Left lung (tissue), 10 donors: ENCODE data around the gene RFTN1. TPM values are rescaled to one million over a fixed set of nuclear protein-coding genes. Genes with fewer than 3 reads are reported as not detected.

Source experiments
- ATAC-seq: fragments of 200-7000 bp; cut with Tn5 transposase; one replicate; pipeline ENCODE4 v1.9.1; 2020; ENCODE audit warnings: moderate library complexity
- DNase-seq, 4 donors: peaks; one replicate each; pipeline ENCODE4 v3.0.0-alpha.2; 2013 to 2020
- H3K27ac ChIP-seq, 2 donors: fragments of 200-600 bp; sonication (generic) in 1 of 2; one replicate each; pipeline versions ENCODE4 v1.5.0 to v1.8.0; 2020 to 2021
- H3K27me3 ChIP-seq, 2 donors: fragments of 200-600 bp; sonication (generic) in 1 of 2; one replicate each; pipeline versions ENCODE4 v1.5.0 to v1.8.0; 2020 to 2021
- H3K36me3 ChIP-seq, 2 donors: fragments of 200-600 bp; sonication (generic) in 1 of 2; one replicate each; pipeline versions ENCODE4 v1.5.0 to v1.8.0; 2020 to 2021
- H3K4me1 ChIP-seq, 2 donors: fragments of 200-600 bp; one replicate each; pipeline ENCODE4 v1.8.0; 2021
- H3K4me3 ChIP-seq, 2 donors: fragments of 200-600 bp; sonication (generic) in 1 of 2; one replicate each; pipeline versions ENCODE4 v1.5.0 to v1.8.0; 2020 to 2021; ENCODE audit warnings: mild to moderate bottlenecking in 1 of 2
- H3K9me3 ChIP-seq, 2 donors: fragments of 200-600 bp; sonication (generic) in 1 of 2; one replicate each; pipeline versions ENCODE4 v1.5.0 to v1.8.0; 2020 to 2021
- CTCF ChIP-seq, 2 donors: fragments of 200-600 bp; sonication (generic) in 1 of 2; IDR thresholded peaks; one replicate each; pipeline versions ENCODE4 v1.5.0 to v1.8.0; 2021; ENCODE audit warnings: antibody characterized with exemption in 2 of 2
- intact Hi-C, 2 donors: fragments of 100-400 bp; cut with DNase I; formaldehyde crosslinking; loops; one replicate each; pipeline versions ENCODE4 v1.11.2 to v1.14.2; 2022
- polyA plus RNA-seq, 6 donors: library from polyadenylated mRNA; unstranded; fragments of 120-200 nt; gene quantifications; one replicate each; pipeline ENCODE4 v1.2.1, GENCODE V29; 2013; ENCODE audit not compliant: insufficient read length in 6 of 6
- total RNA-seq, 2 donors: library from RNA; stranded (reverse); fragmentation: NEBNext Ultra II Directional; extraction: Animal tissue kit (Norgen Biotek cat#: 25700); gene quantifications; one replicate each; pipeline ENCODE4 v1.2.1, GENCODE V29; 2021
- donor health status: DM: no; HTN: yes; CAD: no.
- donor health status: DM: no; HTN: no; CAD: no.

RFTN1 gene
- total and polyA plus RNA-seq, 8 donors: 47.2 to 85.1 (median 67.6) TPM

GRCh38 chr3:16406579-16406978 is 106.9 kb downstream of the RFTN1 start:
- H3K4me3 ChIP-seq: no peak overlapping the region
- intact Hi-C loops: no loop called here
- no peak for TF ChIP-seq CTCF (IDR thresholded peaks at IDR 0.05)
- no peaks in the 10 kb centered on the region for H3K27me3 ChIP-seq
- H3K9me3 ChIP-seq: no peaks in the 10 kb centered on the region
- peaks cover 0 to 12% of the 10 kb centered on the region in 2 donors for H3K36me3 ChIP-seq
- H3K4me1 ChIP-seq: peaks cover 0 to 20% of the 10 kb centered on the region in 2 donors
- DNase-seq (no peak), ATAC-seq (no peak)
- no peak overlapping the region for H3K27ac ChIP-seq

- DNase-seq (no peak), ATAC-seq (no peak)
- TF ChIP-seq CTCF (IDR thresholded peaks at IDR 0.05): no peak
- Histone ChIP-seq H3K27ac (no peak overlapping the region), H3K27me3 (no peaks in the 10 kb centered on the region), H3K36me3 (peaks cover 0 to 12% of the 10 kb centered on the region in 2 donors), H3K4me3 (no peak overlapping the region), H3K4me1 (peaks cover 0 to 18% of the 10 kb centered on the region in 2 donors), H3K9me3 (no peaks in the 10 kb centered on the region)
- intact Hi-C loops: no loop called here
Measured at GRCh38 chr3:16406166-16406565, 107.3 kb downstream of the RFTN1 start.

DNA sequence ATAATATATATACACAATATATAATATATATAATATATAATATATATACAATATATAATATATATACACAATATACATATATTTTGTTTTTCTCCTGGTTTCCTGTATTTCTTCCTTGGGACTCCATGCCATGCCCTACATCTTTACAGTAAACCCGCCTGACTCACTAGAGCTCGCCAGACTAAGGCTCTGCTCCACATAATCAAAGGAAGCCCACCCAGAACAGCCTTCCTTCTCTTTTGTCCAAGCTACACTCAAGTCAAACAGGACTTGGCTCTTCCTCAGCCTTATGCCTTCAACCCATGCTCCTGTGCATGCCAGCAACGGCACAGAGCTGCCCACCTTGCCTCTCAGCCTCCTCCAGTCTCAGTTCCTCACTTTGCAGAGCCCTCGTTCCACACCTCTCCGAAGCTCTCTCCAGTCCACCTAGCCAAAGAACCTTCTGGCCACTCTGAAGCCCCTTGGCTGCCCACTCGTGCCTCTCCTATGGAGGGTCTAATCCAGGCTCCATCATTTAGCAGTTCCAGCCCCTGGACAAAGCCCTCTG is 109.1 kb downstream of the RFTN1 start:
- Histone ChIP-seq H3K9me3 (no peaks in the 10 kb centered on the region), H3K4me3 (no peak overlapping the region), H3K4me1 (peaks cover 0 to 13% of the 10 kb centered on the region in 2 donors), H3K27me3 (no peaks in the 10 kb centered on the region), H3K36me3 (peaks cover 0 to 12% of the 10 kb centered on the region in 2 donors), H3K27ac (no peak overlapping the region)
- intact Hi-C loops: no loop called here
- no peak for DNase-seq
- no peak for ATAC-seq
- TF ChIP-seq CTCF (IDR thresholded peaks at IDR 0.05): no peak

DNA sequence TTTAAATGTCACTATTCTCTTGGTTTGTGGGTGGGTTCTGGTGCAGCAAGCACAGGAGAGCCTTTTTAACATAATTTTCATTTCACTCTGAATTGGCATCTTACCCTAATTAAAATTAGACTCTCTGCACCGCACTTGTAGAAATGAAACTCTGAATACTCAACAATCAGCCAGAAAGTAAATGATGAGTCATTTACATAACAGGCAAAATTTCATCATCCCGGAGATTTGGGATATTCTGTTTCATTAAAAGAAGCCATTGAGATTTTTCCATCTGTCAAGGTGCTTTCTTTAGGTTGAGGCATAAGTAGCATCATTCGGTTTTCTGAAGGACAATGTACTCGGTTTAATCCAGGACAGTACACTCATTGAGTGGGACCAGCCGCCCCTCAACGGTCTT is 111.0 kb downstream of the RFTN1 start:
- Histone ChIP-seq H3K27ac (no peak overlapping the region), H3K27me3 (no peaks in the 10 kb centered on the region), H3K36me3 (no peaks in the 10 kb centered on the region), H3K9me3 (no peaks in the 10 kb centered on the region), H3K4me3 (no peak overlapping the region), H3K4me1 (peaks cover 0 to 19% of the 10 kb centered on the region in 2 donors)
- intact Hi-C loops: no loop called here
- ATAC-seq: no peak
- no peak for DNase-seq
- TF ChIP-seq CTCF (IDR thresholded peaks at IDR 0.05): no peak

DNA sequence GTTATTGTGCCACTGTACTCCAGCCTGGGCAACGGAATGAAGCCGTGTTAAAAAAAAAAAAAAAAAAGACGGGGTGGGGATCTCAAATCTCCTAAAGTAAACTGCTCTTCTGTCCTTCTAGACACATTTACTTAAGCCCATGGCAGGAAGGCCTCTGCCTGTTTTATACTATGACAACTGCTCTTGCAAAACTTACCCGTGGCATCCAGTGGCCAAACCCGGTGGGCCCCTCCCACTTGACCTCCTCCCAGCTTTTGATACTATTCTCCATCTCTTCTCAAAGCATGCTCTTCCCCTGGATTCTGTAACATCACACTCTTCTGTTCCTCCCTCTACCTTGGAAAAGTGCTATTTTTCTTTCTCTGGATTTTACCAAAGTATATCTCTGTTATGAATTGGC is 112.2 kb downstream of the RFTN1 start:
- Histone ChIP-seq H3K27ac (no peak overlapping the region), H3K4me1 (peaks cover 0 to 19% of the 10 kb centered on the region in 2 donors), H3K36me3 (no peaks in the 10 kb centered on the region), H3K4me3 (no peak overlapping the region), H3K9me3 (no peaks in the 10 kb centered on the region), H3K27me3 (no peaks in the 10 kb centered on the region)
- DNase-seq: no peak
- TF ChIP-seq CTCF (IDR thresholded peaks at IDR 0.05): no peak
- intact Hi-C loops: no loop called here
- no peak for ATAC-seq
